Measurements from ENCODE around the gene PCCA.

DNA sequence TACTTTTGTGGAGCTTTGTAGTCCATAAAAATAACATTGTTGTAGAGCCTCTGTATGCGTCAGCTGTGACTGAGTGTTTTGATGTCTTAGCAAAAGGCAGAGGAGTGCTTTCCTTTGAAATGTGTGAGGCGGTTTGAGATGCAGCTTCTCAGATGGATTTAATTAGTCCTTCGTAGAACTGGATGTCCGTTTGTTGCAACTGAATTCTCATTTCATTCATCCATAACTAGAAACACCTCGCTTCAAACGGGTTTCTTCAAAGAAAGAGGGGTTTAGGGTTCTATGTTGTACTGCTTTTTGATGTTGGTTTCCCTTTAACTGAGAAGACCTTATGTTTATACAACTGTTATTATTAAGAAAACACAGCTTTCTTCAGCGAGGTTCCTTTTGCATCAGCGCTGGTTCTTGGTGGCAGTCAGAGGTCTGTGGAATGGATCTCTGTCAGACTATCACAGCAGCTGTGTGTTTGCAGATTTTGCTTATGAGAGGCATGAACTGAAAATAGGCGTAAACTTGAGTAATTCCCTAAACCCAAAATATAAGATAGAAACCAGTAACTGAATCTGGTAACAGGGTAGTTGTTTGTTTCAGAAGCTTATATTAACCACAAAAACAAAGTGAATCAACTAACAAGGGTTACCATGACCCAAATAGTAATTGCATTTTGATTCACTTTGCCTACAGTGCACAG is 305.3 kb downstream of the PCCA start:
- TF ChIP-seq, protein P1, sequence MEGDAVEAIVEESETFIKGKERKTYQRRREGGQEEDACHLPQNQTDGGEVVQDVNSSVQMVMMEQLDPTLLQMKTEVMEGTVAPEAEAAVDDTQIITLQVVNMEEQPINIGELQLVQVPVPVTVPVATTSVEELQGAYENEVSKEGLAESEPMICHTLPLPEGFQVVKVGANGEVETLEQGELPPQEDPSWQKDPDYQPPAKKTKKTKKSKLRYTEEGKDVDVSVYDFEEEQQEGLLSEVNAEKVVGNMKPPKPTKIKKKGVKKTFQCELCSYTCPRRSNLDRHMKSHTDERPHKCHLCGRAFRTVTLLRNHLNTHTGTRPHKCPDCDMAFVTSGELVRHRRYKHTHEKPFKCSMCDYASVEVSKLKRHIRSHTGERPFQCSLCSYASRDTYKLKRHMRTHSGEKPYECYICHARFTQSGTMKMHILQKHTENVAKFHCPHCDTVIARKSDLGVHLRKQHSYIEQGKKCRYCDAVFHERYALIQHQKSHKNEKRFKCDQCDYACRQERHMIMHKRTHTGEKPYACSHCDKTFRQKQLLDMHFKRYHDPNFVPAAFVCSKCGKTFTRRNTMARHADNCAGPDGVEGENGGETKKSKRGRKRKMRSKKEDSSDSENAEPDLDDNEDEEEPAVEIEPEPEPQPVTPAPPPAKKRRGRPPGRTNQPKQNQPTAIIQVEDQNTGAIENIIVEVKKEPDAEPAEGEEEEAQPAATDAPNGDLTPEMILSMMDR (IDR thresholded peaks at IDR 0.05): no peak
- no peak for TF ChIP-seq POLR2A (IDR thresholded peaks at IDR 0.05)

Measured in adrenal gland (tissue), 5 donors.